Measurements from ENCODE around the gene EIF4EBP2. TPM values are rescaled to one million over a fixed set of nuclear protein-coding genes. Genes with fewer than 3 reads are reported as not detected.

Gene EIF4EBP2
- total RNA-seq, 1 donor from 2014 or later = 40.6 TPM

DNA sequence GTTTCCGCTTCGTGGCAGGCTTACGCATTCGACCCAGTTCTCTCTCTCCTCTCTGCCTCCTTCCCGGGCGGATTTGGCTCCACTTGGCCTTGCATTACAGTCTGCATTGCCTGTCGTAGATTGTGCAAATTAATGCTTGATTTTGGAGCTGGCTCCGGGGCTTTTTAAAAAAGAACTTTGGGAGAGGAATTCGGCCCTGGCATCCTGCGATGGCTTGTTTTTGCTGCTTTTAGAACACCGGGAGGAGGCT is 767 bp downstream of the EIF4EBP2 start:
- no peaks in the 10 kb centered on the region for H3K27me3 Mint-ChIP-seq
- H3K4me3 Mint-ChIP-seq = peak overlapping the region; percentile 92
- ATAC-seq (ENCODE audit: low read depth) (no peak), DNase-seq (no peak)
- TF ChIP-seq, protein P1, sequence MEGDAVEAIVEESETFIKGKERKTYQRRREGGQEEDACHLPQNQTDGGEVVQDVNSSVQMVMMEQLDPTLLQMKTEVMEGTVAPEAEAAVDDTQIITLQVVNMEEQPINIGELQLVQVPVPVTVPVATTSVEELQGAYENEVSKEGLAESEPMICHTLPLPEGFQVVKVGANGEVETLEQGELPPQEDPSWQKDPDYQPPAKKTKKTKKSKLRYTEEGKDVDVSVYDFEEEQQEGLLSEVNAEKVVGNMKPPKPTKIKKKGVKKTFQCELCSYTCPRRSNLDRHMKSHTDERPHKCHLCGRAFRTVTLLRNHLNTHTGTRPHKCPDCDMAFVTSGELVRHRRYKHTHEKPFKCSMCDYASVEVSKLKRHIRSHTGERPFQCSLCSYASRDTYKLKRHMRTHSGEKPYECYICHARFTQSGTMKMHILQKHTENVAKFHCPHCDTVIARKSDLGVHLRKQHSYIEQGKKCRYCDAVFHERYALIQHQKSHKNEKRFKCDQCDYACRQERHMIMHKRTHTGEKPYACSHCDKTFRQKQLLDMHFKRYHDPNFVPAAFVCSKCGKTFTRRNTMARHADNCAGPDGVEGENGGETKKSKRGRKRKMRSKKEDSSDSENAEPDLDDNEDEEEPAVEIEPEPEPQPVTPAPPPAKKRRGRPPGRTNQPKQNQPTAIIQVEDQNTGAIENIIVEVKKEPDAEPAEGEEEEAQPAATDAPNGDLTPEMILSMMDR (IDR thresholded peaks at IDR 0.05) = no peak
- CTCF ChIA-PET = interaction anchor here (0.6 to 2.1 kb wide), 7 partner anchors 25 to 259 kb away, joined by 3 to 9 read pairs (median 5); partner anchors contain the start of gene TYSND1
- H3K36me3 Mint-ChIP-seq (ENCODE audit: low read depth) = peaks cover 11% of the 10 kb centered on the region
- peak overlapping the region; percentile 72 for H3K27ac Mint-ChIP-seq
- POLR2A ChIA-PET = interaction anchor here (0.7 to 1.7 kb wide), 6 partner anchors 13 to 234 kb away, joined by 3 to 8 read pairs (median 4); partner anchors contain the start of genes PPA1 and SAR1A
- intact Hi-C loops (cut with micrococcal nuclease) = loop anchor here (1.0 to 5.0 kb wide), 8 partner anchors 22 to 484 kb away; partner anchors contain the start of genes LRRC20, PCBD1, PPA1 and SAR1A
- peaks cover 35% of the 10 kb centered on the region for H3K4me1 Mint-ChIP-seq
- no peaks in the 10 kb centered on the region for H3K9me3 Mint-ChIP-seq

DNA sequence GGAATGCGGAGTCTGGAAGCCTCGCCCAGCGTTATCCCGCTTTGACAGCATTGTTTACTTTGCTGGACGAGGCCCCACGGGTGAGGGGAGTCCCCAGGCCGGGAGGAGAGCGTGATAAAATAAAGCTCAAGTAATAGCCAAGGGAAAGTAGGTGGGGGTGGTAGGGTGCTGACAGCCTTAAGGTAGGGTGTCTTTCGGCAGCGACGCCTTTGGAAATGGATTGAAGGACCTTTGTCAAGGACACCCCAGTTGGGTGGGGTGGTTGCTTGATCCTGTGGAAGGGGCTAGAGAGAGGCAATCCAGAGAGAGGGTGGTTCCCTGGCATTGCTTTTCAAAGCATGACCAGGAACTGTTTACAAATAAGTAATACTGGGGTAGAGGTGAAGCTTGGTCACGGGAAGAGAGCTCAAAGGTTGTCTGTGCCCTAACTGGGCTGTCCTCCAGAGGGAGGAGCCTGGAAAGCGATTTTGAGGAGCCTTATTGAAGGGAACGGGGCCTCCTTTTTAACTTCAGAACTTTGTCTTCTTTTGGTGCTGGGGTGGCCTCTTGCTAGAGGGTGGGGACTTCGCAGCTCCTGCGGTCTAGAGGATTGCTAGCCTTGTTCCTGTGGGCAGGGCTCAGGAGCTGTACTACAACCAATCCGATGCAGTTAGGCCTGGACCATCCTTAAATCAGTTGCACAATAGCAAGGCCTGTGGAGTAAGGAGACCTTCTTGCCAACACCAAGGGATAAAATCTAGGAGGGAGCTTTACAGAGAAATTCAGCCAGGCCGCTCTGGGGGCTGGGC is 1.3 kb downstream of the EIF4EBP2 start:
- H3K4me1 Mint-ChIP-seq = peaks cover 36% of the 10 kb centered on the region

DNA sequence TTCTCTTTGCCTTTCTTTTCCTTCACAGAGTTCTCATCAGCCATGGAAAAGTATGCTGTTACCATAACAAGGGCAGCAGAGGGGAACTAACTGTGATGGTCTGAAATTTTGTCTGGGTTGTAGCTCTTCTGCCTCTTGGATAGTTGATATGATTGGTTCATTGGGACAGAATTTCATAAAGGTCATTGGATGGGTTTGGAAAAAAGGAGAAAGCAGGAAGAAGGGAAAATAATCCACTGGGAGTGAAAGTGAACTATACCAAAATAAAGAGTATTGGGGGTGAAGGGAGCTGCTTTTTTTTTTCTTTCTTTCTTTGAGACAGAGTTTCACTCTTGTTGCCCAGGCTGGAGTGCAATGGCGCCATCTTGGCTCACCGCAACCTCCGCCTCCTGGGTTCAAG is 5.8 kb downstream of the EIF4EBP2 start:
- CTCF ChIA-PET = no interaction called here
- POLR2A ChIA-PET = no interaction called here
- no peaks in the 10 kb centered on the region for H3K9me3 Mint-ChIP-seq
- TF ChIP-seq, protein P1 (IDR thresholded peaks at IDR 0.05) = no peak
- no peaks in the 10 kb centered on the region for H3K27me3 Mint-ChIP-seq
- H3K36me3 Mint-ChIP-seq (ENCODE audit: low read depth) = peaks cover 14% of the 10 kb centered on the region
- peaks cover 44% of the 10 kb centered on the region for H3K4me1 Mint-ChIP-seq
- intact Hi-C loops (cut with micrococcal nuclease) = no loop called here
- DNase-seq (no peak), ATAC-seq (ENCODE audit: low read depth) (no peak)
- no peak overlapping the region for H3K4me3 Mint-ChIP-seq
- H3K27ac Mint-ChIP-seq = no peak overlapping the region

More for the DNA sequence above, 1.3 kb downstream of the EIF4EBP2 start:
- TF ChIP-seq, protein P1 (IDR thresholded peaks at IDR 0.05) = no peak
- peak overlapping the region; percentile 72 for H3K27ac Mint-ChIP-seq
- H3K27me3 Mint-ChIP-seq = no peaks in the 10 kb centered on the region
- CTCF ChIA-PET = interaction anchor here (1.3 to 2.1 kb wide), 5 partner anchors 26 to 259 kb away, joined by 3 to 9 read pairs (median 5); partner anchors contain the start of gene TYSND1
- no peak for ATAC-seq (ENCODE audit: low read depth)
- H3K4me3 Mint-ChIP-seq = peak overlapping the region; percentile 92
- intact Hi-C loops (cut with micrococcal nuclease) = no loop called here
- POLR2A ChIA-PET = interaction anchor here (0.5 to 1.7 kb wide), 8 partner anchors 50 to 259 kb away, joined by 3 to 8 read pairs (median 4); partner anchors contain the start of genes PPA1, SAR1A and TYSND1
- H3K9me3 Mint-ChIP-seq = no peaks in the 10 kb centered on the region
- peaks cover 14% of the 10 kb centered on the region for H3K36me3 Mint-ChIP-seq (ENCODE audit: low read depth)
- no peak for DNase-seq

DNA sequence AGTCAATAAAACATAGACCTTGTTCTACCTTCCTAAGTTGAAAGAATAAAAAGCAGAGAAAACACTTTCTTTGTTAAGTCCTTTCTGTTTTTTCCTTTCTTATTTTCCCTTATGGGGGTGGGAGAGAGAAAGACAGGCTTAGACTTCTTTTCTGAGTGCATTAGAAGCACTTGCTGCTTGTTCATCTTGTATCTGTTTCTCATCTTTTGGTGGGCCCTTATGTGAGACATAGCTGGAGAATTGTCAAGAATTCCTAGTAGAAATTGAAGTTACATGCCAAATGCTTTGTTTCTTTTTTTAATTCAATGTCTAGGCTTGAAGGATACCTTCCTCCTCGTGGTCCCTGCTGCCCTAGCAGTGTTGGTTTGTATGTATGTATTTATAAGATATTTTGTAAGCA is 6.7 kb downstream of the EIF4EBP2 start:
- Mint-ChIP-seq H3K9me3 (no peaks in the 10 kb centered on the region), H3K27me3 (no peaks in the 10 kb centered on the region), H3K4me3 (no peak overlapping the region), H3K4me1 (peaks cover 43% of the 10 kb centered on the region), H3K27ac (no peak overlapping the region), H3K36me3 (ENCODE audit: low read depth) (peaks cover 14% of the 10 kb centered on the region)
- TF ChIP-seq, protein P1 (IDR thresholded peaks at IDR 0.05) = no peak
- no peak for DNase-seq
- ATAC-seq (ENCODE audit: low read depth) = no peak
- intact Hi-C loops (cut with micrococcal nuclease) = no loop called here
- ChIA-PET CTCF (no interaction called here), POLR2A (no interaction called here)

DNA sequence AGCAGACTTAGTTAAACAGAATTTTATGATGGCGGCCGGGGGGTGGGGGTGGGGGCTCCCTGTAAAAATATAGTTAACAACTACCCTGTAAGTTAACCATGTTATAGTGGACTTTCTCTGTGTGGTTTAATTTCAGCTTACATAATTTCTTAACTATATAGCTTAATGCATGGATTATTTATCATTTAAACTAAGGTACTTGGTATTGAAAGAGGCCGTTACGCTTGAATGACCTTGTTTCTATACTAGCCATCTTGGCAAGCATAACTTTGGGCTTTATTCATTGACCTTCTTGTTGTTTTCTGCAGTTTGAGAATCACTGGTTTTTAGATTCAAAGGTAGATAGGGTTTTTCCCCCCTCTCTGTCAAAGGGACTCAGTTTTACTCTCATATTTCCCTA is 8.4 kb downstream of the EIF4EBP2 start:
- Mint-ChIP-seq H3K9me3 (no peaks in the 10 kb centered on the region), H3K4me3 (no peak overlapping the region), H3K27me3 (no peaks in the 10 kb centered on the region), H3K4me1 (peaks cover 39% of the 10 kb centered on the region), H3K27ac (no peak overlapping the region), H3K36me3 (ENCODE audit: low read depth) (peaks cover 15% of the 10 kb centered on the region)
- TF ChIP-seq, protein P1 (IDR thresholded peaks at IDR 0.05) = no peak
- ChIA-PET POLR2A (interaction anchor here (0.7 kb wide), 1 partner anchor 197 kb away, joined by 3 read pairs; no protein-coding TSS in a partner anchor), CTCF (no interaction called here)
- ATAC-seq (ENCODE audit: low read depth) (no peak), DNase-seq (no peak)
- intact Hi-C loops (cut with micrococcal nuclease) = no loop called here

Data from activated B cell treated with CpG ODN at 0.5 μM for 24 hours (primary cell).